GM21723 (cell line): Measurements from ENCODE around the gene ALAS1.

Experiments used
- ATAC-seq: cut with Tn5 transposase; IDR thresholded peaks from one replicate; pipeline ENCODE4 v1.9.1; 2021; ENCODE audit warnings: mild to moderate bottlenecking, moderate library complexity; ENCODE audit not compliant: unreplicated experiment

The ALAS1 gene

DNA sequence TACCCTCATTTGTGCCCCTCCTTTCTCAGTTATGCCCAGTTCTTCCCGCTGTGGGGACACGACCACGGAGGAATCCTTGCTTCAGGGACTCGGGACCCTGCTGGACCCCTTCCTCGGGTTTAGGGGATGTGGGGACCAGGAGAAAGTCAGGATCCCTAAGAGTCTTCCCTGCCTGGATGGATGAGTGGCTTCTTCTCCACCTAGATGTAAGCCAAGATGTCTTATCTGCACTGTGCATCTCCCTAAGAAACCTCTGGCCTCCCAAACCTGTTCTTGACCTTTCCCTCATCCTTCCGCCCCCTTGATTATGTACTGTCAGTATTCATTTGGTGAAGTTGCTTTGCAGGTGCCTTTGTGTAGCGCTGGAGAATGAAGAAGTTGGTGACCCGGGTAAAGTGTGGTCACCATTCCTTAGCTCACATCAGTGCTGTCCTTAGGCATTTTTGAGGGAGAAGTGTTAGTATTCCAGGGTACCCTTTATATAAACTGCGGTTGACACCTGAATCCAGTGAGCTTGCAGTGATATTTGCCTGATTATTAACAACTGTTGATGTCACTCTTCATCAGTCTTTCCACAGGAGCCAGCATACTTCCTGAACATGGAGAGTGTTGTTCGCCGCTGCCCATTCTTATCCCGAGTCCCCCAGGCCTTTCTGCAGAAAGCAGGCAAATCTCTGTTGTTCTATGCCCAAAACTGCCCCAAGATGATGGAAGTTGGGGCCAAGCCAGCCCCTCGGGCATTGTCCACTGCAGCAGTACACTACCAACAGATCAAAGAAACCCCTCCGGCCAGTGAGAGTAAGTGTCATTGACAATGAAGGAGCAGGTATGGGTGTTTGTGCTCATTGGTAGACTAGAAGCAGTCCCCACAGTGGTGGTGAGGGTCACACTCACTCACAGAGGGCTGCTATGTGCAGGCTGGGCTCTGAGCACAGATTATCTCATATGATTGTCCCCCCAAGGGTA is 966 bp downstream of the ALAS1 start:
- ATAC-seq, result no peak

DNA sequence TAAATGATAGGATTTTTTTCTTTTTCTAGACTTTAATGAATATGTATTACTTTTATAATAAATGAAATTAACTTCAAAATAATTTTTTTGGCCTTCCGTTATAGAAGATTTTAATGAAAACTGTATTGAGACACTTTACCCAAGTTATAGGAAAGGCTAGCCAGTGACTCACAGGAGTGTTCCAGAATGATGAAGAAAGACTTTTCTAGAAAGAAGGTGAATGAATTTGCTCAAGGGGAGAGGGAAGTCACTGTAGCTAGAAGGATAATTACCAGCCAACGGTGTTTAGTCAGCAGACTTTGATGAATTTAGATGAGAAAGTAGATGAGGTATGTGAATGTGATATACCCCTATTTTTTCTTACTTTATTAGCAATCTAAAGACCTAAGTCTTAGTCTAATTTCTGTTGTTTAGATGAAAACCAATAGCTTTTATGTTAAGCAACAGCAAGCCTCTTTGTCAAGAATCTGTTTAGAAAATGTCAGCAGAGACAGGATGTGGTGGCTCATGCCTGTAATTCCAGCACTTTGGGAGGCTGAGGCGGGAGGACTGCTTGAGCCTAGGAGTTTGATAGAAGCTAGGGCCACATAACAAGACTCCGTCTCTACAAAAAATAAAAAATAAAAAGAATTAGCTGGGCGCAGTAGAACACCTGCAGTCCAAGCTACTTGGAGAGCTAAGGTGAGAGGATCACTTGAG is 3.2 kb downstream of the ALAS1 start:
- ATAC-seq, result no peak

DNA sequence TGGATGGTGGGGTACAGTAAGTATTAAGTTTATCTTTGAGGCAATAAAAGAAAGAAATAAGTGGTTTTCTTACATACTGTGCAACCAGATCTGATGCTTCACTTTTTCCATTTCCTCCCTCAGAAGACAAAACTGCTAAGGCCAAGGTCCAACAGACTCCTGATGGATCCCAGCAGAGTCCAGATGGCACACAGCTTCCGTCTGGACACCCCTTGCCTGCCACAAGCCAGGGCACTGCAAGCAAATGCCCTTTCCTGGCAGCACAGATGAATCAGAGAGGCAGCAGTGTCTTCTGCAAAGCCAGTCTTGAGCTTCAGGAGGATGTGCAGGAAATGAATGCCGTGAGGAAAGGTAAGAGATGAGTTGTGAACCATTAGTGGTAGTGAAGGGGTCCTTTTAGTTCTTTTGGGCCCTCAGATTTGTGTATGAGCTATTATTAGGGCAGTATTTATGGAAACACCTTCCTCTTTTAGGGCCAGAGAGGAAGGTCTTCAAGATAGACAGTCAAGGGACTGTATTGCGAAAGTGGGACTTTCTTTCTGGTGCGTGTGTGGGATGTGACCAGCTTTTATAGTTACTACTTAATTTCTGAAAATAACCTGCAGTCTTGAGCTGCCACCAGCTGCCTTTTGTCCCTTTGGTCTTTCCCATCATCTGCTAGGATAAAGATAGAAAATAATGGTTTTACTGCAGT is 4.6 kb downstream of the ALAS1 start:
- no peak for ATAC-seq

DNA sequence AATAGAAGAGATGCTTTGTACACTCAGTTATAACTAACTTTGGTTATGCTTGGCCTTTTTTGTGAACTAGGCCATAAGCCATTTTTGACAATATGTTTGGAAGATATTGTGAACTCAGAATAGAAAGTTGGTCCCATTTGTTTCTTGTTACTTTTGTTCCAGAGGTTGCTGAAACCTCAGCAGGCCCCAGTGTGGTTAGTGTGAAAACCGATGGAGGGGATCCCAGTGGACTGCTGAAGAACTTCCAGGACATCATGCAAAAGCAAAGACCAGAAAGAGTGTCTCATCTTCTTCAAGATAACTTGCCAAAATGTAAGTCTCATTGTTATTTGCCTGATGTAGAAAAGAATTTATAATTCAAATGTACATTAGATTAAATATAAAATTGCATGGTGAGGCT is 5.7 kb downstream of the ALAS1 start:
- no peak for ATAC-seq

DNA sequence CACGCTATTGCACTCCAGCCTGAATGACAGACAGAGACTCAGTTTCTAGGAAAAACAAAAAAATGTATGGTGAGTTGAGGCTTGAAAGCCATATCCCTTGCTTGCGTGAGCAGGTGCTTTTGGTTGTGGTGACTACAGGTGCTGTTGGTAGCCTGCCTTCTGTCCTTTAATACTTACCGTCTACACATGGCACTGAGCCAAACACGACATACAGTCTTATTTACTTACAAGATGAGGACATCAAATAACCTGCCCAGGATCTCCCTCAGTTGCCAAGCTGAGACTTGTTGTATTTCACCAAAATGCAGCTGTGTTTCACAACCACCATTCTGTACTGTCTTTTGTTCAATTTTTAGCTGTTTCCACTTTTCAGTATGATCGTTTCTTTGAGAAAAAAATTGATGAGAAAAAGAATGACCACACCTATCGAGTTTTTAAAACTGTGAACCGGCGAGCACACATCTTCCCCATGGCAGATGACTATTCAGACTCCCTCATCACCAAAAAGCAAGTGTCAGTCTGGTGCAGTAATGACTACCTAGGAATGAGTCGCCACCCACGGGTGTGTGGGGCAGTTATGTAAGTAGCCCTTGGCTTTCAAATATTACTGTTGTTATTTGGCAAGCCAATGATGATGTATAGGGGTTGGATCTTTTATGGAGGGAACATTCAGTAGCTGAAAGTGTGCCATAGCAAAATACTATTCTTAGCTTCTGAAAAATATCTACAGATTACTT is 6.5 kb downstream of the ALAS1 start:
- no peak for ATAC-seq

DNA sequence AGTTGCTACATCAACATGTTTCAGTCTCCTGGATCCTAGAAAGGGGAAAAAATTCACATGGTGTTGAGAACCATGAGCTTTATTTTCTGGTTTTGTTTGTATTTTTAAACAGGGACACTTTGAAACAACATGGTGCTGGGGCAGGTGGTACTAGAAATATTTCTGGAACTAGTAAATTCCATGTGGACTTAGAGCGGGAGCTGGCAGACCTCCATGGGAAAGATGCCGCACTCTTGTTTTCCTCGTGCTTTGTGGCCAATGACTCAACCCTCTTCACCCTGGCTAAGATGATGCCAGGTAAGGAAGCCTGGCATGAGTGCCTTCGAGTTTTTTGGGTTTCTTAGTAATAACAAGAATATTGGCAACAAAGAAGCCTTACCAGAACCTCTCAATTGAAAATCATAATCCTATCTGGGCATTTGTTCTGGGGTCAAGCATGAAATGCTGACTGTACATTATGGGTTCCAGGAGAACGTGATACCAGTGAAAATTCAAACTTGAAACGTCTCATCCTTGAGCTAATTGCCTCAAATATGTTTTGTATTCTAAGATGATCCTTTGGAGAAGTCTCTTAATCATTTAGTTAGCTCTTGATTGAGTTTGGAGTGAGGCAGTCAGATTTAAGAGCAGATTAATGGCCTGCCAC is 7.9 kb downstream of the ALAS1 start:
- no peak for ATAC-seq

DNA sequence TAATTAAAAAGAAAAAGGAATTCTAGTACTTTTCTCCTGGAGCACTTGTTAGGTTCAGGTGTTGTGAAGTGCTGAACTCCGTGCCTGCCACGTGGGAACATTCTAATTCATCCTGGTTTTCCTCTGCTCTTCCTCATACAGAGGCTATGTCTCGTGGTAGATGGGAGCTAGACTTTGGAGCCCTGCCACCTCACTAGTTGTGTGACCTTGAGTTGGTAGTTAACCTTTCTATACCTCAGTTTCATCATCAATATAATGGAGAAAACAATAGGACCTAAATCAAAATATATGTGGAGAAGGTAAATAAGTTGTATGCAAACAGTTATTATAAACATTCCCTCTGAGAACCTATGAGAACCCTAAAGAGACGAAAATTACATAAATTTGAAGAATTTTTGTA is 10.6 kb downstream of the ALAS1 start:
- ATAC-seq, result no peak

DNA sequence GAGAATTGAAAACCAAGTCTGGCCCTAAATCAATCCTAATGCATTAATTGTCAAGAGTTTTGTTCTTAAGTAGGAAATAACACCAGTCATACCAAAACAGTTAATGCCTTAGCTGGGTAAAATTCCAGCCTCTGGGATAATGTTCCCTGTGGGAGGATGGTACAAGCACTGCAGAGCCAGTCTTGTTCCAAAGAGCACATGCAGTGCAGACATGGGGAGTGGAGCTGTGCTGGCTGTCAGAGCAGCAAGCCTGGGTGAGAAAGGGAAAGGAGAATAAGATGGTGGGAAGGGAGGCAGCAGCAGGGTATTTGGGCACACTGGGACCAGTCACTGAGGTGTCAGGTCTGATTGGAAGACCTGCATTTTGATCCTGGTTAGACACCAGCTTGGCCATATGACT is 12.1 kb downstream of the ALAS1 start:
- ATAC-seq, result no peak

DNA sequence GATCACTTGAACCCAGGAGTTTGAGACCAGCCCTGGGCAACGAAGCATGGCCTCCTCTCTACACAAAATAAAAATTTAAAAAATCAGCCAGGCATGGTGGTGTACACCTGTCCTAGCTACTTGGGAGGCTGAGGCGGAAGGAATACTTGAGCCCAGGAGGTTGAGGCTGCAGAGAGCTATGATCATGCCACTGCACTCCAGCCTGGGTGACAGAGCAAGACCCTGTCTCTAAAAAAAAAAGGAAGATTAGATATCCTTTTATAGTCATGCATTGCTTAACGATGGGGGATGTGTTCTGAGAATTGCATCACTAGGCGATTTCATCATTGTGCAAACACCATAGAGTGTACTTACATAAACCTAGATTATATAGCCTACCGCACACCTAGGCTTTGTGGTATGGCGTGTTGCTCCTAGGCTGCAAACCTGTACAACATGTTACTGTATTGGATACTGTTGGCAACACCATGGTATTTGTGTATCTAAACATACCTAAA is 12.6 kb downstream of the ALAS1 start:
- no peak for ATAC-seq

DNA sequence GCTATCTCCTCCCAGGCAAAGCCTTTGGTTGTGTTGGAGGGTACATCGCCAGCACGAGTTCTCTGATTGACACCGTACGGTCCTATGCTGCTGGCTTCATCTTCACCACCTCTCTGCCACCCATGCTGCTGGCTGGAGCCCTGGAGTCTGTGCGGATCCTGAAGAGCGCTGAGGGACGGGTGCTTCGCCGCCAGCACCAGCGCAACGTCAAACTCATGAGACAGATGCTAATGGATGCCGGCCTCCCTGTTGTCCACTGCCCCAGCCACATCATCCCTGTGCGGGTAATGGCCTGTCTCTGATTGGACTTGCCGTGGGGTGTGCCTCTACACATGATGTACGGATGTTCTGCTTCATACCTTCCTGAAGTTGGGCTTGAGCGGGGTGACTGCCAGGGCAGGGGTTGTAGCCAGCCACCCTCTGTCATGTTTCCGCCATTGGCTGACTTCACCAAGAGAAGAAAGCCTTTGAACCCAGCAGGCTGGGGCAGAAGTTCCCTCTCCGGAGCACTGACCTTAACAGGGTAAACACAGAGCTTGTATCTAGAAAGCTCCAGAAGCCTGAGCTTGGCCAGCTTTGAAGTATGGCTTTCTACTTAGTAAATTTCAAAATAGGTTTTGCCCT is 13.4 kb downstream of the ALAS1 start:
- ATAC-seq, result no peak

DNA sequence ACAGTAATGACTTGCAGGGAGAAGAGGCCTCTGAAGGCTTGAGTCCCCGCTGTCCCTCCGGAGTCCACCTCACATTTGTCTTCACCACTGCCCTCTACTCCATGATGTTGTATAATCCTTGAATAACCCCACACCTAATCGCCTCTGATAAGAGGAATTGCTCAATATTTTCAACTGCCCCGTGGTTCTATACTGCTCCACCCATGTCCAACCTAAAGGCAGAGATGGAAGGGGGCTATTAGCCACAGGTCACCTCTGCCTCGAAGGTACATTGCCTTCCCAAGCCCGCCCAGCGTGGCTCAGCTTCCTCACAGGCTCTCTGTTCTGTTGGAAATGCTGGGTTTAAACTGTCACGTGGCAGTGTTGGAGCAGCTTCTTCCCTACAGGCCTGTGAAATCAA is 15.0 kb downstream of the ALAS1 start:
- ATAC-seq, result no peak

DNA sequence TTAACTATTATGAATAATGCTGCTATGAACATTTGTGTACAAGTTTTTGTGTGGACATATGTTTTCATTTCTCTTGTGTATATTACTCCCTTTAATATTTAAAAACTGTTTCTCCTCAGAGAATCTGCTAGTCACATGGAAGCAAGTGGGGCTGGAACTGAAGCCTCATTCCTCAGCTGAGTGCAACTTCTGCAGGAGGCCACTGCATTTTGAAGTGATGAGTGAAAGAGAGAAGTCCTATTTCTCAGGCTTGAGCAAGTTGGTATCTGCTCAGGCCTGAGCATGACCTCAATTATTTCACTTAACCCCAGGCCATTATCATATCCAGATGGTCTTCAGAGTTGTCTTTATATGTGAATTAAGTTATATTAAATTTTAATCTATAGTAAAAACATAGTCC is 15.9 kb downstream of the ALAS1 start:
- no peak for ATAC-seq

DNA sequence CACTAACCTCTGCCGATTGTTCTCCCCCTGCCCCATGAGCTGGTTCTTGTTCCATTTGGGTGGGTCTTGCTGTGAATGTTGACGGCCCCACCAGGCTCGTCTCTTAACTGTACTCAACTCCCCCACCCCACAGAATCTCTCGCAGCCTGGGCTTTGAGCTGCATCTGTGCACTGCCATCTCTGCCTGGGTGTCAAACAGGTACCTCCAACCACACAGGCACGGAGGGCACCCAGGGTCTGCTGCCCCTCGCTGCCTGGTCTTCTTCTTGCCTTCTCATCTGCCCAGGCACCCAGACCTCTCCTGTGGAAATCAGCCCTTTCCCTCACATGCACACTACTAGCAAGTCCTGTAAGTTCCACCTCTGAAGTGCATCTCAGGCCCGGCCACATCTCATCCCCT is 17.4 kb downstream of the ALAS1 start:
- ATAC-seq, result no peak

DNA sequence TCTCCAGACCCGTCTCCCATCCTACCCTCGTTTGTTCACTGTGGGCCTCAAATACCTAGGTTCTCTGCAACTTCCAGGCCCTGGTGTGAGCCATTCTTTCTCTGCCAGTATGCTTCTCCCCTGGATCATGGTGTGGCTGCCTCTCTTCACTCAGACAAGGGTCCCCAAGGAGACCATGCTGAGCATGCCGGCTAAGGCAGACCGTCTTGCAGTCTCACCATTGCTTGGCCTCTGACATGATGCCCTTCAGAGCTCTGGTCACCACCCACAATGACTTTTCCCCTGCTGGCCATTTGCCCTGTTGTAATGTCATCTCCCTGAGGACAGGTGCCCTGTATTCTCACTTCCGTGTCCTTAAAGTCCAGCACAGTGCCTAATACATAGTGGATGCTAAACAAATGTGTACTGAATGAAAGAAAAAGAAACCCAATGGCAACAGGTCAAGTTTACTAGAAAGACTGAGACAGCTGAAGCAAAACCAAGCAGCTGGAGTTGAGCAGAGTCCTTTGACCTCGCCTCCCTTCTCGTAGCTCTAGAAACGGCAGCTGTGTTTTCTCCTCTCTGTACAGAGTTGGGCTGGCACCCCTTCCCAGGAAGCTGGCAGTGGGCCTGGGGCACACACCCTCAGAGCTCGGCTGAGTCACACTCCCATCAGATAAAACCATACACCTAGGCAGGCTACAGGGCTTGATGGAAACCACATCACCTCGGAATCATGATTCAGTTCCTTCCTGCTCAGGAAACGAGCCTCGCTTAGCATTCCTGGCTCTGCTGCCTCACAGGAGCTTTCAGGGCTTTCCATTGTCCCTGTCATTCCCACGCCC is 18.8 kb downstream of the ALAS1 start:
- ATAC-seq, result no peak

DNA sequence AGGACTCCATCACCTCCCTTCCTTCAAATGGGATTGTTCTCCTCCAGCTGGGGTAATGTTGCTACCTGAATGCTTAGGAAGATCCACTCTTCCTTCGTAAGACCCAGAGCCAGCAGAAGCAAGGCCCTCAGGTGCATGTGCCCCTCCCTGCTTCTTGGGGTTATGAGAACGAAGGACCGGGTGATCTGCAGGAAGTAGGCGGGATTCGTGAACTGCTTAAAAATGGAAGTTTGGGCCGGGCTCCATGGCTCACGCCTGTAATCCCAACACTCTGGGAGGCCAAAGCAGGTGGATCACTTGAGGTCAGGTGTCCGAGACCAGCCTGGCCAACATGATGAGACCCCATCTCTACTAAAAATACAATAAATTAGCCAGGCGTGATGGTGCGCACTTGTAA is 19.4 kb downstream of the ALAS1 start:
- no peak for ATAC-seq

DNA sequence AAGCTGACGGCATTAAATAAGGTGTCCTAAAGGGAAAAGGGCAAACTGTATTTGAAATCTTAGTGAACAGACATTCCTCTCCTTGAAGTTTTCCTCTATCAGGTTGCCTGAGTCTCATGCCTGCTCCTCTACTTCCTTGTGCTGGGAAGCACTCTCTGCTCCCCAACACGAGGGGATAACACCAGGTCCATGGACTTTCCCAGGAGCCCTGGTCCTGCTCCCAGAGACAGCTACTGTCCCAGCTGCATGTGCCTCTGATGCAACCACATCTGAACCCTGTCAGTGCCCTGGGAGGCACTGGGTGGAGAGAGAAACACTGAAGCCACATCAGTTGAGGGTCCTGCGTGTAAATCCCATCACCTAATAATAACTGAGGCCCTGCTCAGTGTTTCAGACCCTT is 20.1 kb downstream of the ALAS1 start:
- no peak for ATAC-seq

DNA sequence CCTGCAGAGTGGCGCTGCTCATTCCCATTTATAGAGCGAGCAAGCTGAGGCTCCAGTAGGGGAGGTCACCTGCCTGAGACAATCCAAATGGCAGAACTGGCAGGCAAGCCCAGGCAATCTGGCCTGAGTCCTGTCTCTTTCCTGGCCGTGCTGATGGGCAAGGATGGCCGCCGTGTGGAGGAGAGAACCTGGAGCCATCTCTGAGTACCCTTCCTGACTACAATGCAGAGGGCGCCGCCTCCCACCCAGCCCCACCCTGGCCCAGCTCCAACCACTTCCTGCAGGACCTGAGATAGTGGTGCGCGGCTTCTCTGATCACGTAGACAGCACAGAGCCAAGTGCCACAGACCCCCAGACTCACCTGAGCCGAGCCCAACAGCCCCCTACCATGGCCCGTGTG is 20.5 kb downstream of the ALAS1 start:
- ATAC-seq, result no peak

DNA sequence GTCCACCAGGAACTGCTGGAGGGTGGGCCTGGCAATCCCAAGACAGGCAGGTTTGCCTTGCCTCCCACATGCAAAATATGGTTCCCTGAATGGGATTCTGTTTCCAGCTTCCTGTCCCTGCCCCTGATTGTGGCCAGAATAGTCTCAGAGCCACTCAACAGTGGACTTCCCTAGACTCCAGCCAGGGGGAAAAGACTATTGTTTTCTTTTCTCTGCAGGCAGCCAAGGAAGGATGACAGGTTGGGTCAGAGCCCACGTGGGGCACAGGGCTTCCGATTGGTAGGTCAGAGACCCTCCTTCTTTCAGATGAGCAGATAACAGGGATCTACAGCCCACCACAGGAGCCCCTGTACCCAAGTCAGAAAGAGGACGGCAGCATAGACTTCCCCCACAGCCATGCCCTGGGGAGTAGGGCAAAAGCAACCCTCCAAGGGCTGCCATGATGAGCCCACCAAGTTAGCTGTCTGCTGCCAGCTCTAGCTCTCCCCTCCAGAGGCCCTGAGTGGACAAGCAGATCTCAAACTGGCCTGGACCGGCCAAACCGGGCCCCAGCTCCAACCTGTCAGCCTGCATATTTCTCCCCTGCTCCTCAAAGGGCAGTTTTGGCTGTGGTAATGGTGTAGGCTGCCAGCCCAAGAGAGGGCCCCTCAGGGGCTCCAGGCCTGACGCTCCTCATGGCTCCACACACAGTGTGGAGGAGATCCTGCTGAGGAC is 21.1 kb downstream of the ALAS1 start:
- ATAC-seq, result no peak
